ENCODE results near the gene DNA2. TPM values are rescaled to one million over a fixed set of nuclear protein-coding genes. Genes with fewer than 3 reads are reported as not detected.

DNA2 gene
- total RNA-seq, 2 experiments from 2014 or later, result 3.7 to 5.7 TPM

DNA sequence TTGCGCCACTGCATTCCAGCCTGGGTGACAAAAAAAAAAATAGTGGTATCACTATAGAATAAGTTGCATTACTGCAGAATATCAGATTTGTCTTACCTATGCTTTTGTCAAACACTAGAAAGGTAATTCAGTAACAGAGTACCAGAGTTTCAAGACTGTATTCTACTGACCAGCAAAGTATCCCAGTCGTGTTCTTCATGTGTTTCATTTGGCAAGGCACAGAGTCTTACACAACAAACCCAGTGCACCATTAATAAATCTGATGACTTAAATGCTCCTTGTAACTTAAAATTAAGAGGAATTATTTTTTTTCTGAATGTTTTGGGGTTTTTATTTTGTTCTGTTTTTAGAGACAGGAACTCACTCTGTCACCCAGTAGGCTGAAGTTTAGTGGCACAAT is 104.7 kb downstream of the DNA2 start:
- H3K4me1 ChIP-seq (ENCODE audit: insufficient read depth, low read length), result no peaks in the 10 kb centered on the region
- DNase-seq, result no peak
- no peaks in the 10 kb centered on the region for H3K27me3 Mint-ChIP-seq
- intact Hi-C loops (cut with DNase I, micrococcal nuclease), result no loop called here
- no peaks in the 10 kb centered on the region for H3K4me1 Mint-ChIP-seq (ENCODE audit: low read depth)
- peaks cover 0 to 11% of the 10 kb centered on the region in 2 experiments for H3K9me3 ChIP-seq (ENCODE audit: control insufficient read depth in 1 of 2, insufficient read depth in 1 of 2, low read length in 2 of 2)
- no peak overlapping the region for H3K27ac Mint-ChIP-seq
- POLR2A ChIA-PET, result no interaction called here
- H3K36me3 ChIP-seq (ENCODE audit: insufficient read depth, low read length), result peaks cover 25% of the 10 kb centered on the region
- CTCF ChIA-PET, result no interaction called here
- no peak for ATAC-seq (ENCODE audit: poor library complexity)
- H3K27me3 ChIP-seq (ENCODE audit: control insufficient read depth in 1 of 2, insufficient read depth in 2 of 2, low read length in 2 of 2), result no peaks in the 10 kb centered on the region
- peaks cover 58% of the 10 kb centered on the region for H3K36me3 Mint-ChIP-seq (ENCODE audit: low read depth)
- TF ChIP-seq, protein P1, sequence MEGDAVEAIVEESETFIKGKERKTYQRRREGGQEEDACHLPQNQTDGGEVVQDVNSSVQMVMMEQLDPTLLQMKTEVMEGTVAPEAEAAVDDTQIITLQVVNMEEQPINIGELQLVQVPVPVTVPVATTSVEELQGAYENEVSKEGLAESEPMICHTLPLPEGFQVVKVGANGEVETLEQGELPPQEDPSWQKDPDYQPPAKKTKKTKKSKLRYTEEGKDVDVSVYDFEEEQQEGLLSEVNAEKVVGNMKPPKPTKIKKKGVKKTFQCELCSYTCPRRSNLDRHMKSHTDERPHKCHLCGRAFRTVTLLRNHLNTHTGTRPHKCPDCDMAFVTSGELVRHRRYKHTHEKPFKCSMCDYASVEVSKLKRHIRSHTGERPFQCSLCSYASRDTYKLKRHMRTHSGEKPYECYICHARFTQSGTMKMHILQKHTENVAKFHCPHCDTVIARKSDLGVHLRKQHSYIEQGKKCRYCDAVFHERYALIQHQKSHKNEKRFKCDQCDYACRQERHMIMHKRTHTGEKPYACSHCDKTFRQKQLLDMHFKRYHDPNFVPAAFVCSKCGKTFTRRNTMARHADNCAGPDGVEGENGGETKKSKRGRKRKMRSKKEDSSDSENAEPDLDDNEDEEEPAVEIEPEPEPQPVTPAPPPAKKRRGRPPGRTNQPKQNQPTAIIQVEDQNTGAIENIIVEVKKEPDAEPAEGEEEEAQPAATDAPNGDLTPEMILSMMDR (IDR thresholded peaks at IDR 0.05), result no peak
- no peak overlapping the region for H3K4me3 ChIP-seq (ENCODE audit: low read length)
- H3K9me3 Mint-ChIP-seq, result peaks cover 3% of the 10 kb centered on the region
- no peak overlapping the region for H3K4me3 Mint-ChIP-seq
- no peak overlapping the region for H3K27ac ChIP-seq (ENCODE audit: low read depth in 1 of 2, low read length in 2 of 2)

DNA sequence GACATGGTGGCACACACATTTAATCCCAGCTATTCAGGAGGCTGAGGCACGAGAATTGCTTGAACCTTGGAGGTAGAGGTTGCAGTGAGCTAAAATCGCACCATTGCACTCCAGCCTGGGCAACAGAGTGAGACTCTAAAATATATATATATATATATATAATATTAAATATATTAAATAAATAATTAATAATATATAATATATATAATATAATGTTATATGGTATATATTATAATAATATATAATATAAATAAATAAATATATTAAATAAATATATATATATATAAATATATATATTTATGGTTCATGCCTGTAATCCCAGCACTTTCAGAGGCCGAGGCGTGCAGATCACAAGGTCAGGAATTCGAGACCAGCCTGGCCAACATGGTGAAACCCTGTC is 105.2 kb downstream of the DNA2 start:
- DNase-seq (no peak), ATAC-seq (ENCODE audit: poor library complexity) (no peak)
- Mint-ChIP-seq H3K9me3 (peaks cover 3% of the 10 kb centered on the region), H3K36me3 (ENCODE audit: low read depth) (peaks cover 57% of the 10 kb centered on the region), H3K4me3 (no peak overlapping the region), H3K27ac (no peak overlapping the region), H3K27me3 (no peaks in the 10 kb centered on the region), H3K4me1 (ENCODE audit: low read depth) (no peaks in the 10 kb centered on the region)
- Histone ChIP-seq H3K27ac (ENCODE audit: low read depth in 1 of 2, low read length in 2 of 2) (no peak overlapping the region), H3K4me1 (ENCODE audit: insufficient read depth, low read length) (no peaks in the 10 kb centered on the region), H3K36me3 (ENCODE audit: insufficient read depth, low read length) (peaks cover 23% of the 10 kb centered on the region), H3K4me3 (ENCODE audit: low read length) (no peak overlapping the region), H3K27me3 (ENCODE audit: control insufficient read depth in 1 of 2, insufficient read depth in 2 of 2, low read length in 2 of 2) (no peaks in the 10 kb centered on the region), H3K9me3 (ENCODE audit: control insufficient read depth in 1 of 2, insufficient read depth in 1 of 2, low read length in 2 of 2) (peaks cover 0 to 8% of the 10 kb centered on the region in 2 experiments)
- TF ChIP-seq, protein P1 (IDR thresholded peaks at IDR 0.05), result no peak
- CTCF ChIA-PET, result no interaction called here
- intact Hi-C loops (cut with DNase I, micrococcal nuclease), result no loop called here
- POLR2A ChIA-PET, result no interaction called here

DNA sequence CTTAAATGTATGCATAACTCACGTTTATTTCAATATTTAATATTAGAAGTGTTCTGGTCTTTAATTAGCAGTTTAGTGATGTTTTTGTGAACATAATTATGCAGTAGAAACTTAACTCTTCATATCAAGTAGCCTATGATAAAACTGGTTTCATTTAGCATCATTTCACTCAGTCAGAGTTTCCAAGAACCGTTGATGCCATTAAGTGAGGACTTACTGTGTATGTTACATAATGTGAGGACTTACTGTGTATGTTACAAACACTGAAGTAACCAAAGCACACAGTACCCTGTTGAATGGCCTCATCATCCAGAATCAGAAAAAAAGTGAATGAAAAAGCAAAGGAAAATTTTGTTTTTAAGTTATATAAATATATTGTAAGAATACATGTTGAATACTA is 106.2 kb downstream of the DNA2 start:
- H3K36me3 ChIP-seq (ENCODE audit: insufficient read depth, low read length), result peaks cover 23% of the 10 kb centered on the region
- H3K27ac ChIP-seq (ENCODE audit: low read depth in 1 of 2, low read length in 2 of 2), result no peak overlapping the region
- DNase-seq (no peak), ATAC-seq (ENCODE audit: poor library complexity) (no peak)
- ChIA-PET POLR2A (no interaction called here), CTCF (no interaction called here)
- Mint-ChIP-seq H3K4me3 (no peak overlapping the region), H3K4me1 (ENCODE audit: low read depth) (no peaks in the 10 kb centered on the region), H3K9me3 (peaks cover 3% of the 10 kb centered on the region), H3K27me3 (no peaks in the 10 kb centered on the region), H3K36me3 (ENCODE audit: low read depth) (peaks cover 56% of the 10 kb centered on the region), H3K27ac (no peak overlapping the region)
- no peaks in the 10 kb centered on the region for H3K27me3 ChIP-seq (ENCODE audit: control insufficient read depth in 1 of 2, insufficient read depth in 2 of 2, low read length in 2 of 2)
- H3K4me3 ChIP-seq (ENCODE audit: low read length), result no peak overlapping the region
- H3K9me3 ChIP-seq (ENCODE audit: control insufficient read depth in 1 of 2, insufficient read depth in 1 of 2, low read length in 2 of 2), result no peaks in the 10 kb centered on the region
- intact Hi-C loops (cut with DNase I, micrococcal nuclease), result no loop called here
- TF ChIP-seq, protein P1 (IDR thresholded peaks at IDR 0.05), result no peak
- no peaks in the 10 kb centered on the region for H3K4me1 ChIP-seq (ENCODE audit: insufficient read depth, low read length)
